HFF-Myc (cell line): ENCODE measurements around the gene DNLZ.

Experiments used
- DNase-seq: peaks from one replicate; pipeline ENCODE4 v3.0.0-alpha.2; 2011; ENCODE audit warnings: low read depth; ENCODE audit errors: extremely low read depth
- H3K4me3 ChIP-seq: replicated peaks from 2 replicates; pipeline ENCODE4 v1.5.1; 2011; ENCODE audit warnings: low read depth, mild to moderate bottlenecking, control low read depth, low read length
- CTCF ChIP-seq: IDR thresholded peaks from 2 replicates; pipeline ENCODE4 v1.5.1; 2012; ENCODE audit warnings: mild to moderate bottlenecking, low read depth, low read length, control low read depth; ENCODE audit errors: missing control alignments

DNLZ gene

GRCh38 chr9:136327304-136327974, 36.1 kb downstream of the DNLZ start, which contains the start of gene GPSM1:
Gene GPSM1 (plus strand): TSS chr9:136327539. CDS start chr9:136327696, 157 bp downstream.
- peak within 1 kb of the TSS; percentile 94 for H3K4me3 ChIP-seq
- no peak for TF ChIP-seq CTCF
- no peak for DNase-seq

- no peak for TF ChIP-seq CTCF
- H3K4me3 ChIP-seq, result peak overlapping the region; percentile 94
- DNase-seq, result no peak
These were observed 36.7 kb downstream of the DNLZ start for GRCh38 chr9:136326761-136327303.

DNA sequence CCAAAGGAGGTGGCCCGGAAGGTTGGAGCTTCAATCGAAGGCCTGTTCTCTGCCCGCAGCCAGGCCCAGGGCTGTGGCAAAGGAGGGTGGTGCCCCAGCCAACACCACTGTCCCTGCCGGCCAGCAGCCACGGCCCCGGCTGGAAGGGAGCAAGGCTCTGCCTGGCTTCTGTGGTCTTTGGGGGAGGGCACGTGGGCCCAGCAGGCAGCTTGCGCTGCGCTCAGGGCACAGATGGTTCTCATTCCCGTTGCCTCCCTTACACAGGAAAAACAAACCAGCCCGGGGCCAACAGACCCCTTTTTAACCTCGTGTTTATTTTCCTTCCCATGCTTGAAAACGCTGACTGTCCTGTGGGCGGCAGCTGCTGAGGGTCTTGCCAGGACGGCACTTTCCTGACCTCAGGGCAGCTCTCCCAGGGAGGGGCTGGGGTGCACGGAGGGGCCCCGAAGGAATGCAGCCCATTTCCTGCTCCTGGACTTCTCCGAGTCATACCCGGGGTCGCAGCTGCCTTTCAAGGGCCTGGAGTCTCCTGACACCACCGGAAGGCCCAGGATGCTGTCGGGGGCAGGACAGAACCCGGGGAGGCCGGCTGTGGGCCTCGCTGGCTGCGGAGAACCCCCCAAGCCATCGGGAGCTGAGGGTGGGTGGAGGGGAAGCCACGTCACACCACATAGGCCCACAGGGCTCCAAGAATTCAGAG, 37.3 kb downstream of the DNLZ start:
- TF ChIP-seq CTCF, result no peak
- DNase-seq, result peak; percentile 89
- peak overlapping the region; percentile 94 for H3K4me3 ChIP-seq

DNA sequence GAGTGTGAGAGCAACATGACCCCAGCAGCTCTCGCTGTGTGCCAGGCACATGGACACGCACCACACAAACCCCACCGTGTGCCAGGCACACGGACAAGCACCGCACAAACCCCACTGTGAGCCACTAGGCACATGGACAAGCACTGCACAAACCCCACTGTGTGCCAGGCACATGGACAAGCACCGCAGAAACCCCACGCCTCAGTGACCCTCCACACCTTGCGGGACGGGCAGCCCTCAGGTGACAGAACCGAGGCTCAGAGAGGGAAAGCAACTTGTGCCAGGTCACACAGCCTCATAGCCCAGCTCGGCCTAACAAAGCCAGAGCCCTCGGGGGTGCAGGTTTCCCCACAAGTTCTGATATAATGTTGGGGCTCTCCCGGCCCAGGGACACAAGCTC, 38.2 kb downstream of the DNLZ start:
- DNase-seq, result no peak
- TF ChIP-seq CTCF, result no peak
- no peak overlapping the region for H3K4me3 ChIP-seq

GRCh38 chr9:136324501-136325300, 38.8 kb downstream of the DNLZ start:
- DNase-seq, result no peak
- H3K4me3 ChIP-seq, result no peak overlapping the region
- peak; percentile 25 for TF ChIP-seq CTCF

- no peak overlapping the region for H3K4me3 ChIP-seq
- no peak for DNase-seq
- TF ChIP-seq CTCF, result no peak
These were observed 40.2 kb downstream of the DNLZ start for GRCh38 chr9:136323371-136323789.
